Measurements from ENCODE around the gene TTC28. TPM values are rescaled to one million over a fixed set of nuclear protein-coding genes. Genes with fewer than 3 reads are reported as not detected.

Gene TTC28
- total and polyA plus RNA-seq, 4 donors, result 3.1 to 74.9 (median 26.1) TPM

DNA sequence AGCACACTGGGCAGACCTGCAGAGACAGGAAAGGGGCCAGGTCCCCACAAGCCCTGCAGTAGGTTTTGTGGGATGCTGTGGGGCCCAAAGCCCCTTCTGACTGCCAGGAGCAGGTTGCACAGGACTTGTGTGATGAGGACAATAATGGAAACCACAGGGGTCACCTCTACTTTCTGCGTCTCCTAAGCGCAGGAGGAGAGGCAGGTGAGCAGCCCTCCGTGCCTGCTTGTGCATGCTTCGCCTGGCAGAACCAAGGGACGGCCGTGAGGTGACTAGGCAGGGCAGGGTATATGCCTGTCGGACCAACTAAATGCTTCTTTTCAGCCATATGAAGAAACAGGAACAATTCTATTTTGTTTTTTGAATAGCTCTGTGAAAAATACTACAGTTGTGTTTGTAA, 682.7 kb downstream of the TTC28 start:
- Histone ChIP-seq H3K4me3 (ENCODE audit: low read length in 2 of 2) (no peak overlapping the region), H3K36me3 (ENCODE audit: control insufficient read depth in 1 of 2, insufficient read depth in 2 of 2, low read length in 1 of 2) (no peaks in the 10 kb centered on the region), H3K27me3 (ENCODE audit: control insufficient read depth in 1 of 2, insufficient read depth in 2 of 2, low read length in 1 of 2) (no peaks in the 10 kb centered on the region), H3K9me3 (ENCODE audit: control insufficient read depth, low read length) (no peaks in the 10 kb centered on the region), H3K27ac (ENCODE audit: low read depth in 1 of 2, low read length in 2 of 2) (no peak overlapping the region), H3K4me1 (ENCODE audit: control insufficient read depth in 1 of 2, insufficient read depth in 2 of 2, low read length in 2 of 2) (no peaks in the 10 kb centered on the region)
- WGBS, 2 donors, result 90 to 94% methylated on average over 7 of the region's 7 CpGs
- ATAC-seq (ENCODE audit: low FRiP score) (no peak), DNase-seq (peak in 1 of 2 donors; percentile 63)
- intact Hi-C loops (cut with DNase I), result no loop called here

GRCh38 chr22:27996529-27996925, 683.1 kb downstream of the TTC28 start:
- H3K4me1 ChIP-seq (ENCODE audit: control insufficient read depth in 1 of 2, insufficient read depth in 2 of 2, low read length in 2 of 2), result no peaks in the 10 kb centered on the region
- no peaks in the 10 kb centered on the region for H3K27me3 ChIP-seq (ENCODE audit: control insufficient read depth in 1 of 2, insufficient read depth in 2 of 2, low read length in 1 of 2)
- no peak overlapping the region for H3K27ac ChIP-seq (ENCODE audit: low read depth in 1 of 2, low read length in 2 of 2)
- ATAC-seq (ENCODE audit: low FRiP score) (no peak), DNase-seq (peak in 1 of 2 donors; percentile 52)
- intact Hi-C loops (cut with DNase I), result no loop called here
- 92% methylated on average over 6 of the region's 6 CpGs for WGBS, 2 donors
- no peaks in the 10 kb centered on the region for H3K36me3 ChIP-seq (ENCODE audit: control insufficient read depth in 1 of 2, insufficient read depth in 2 of 2, low read length in 1 of 2)
- H3K4me3 ChIP-seq (ENCODE audit: low read length in 2 of 2), result no peak overlapping the region
- H3K9me3 ChIP-seq (ENCODE audit: control insufficient read depth, low read length), result no peaks in the 10 kb centered on the region

DNA sequence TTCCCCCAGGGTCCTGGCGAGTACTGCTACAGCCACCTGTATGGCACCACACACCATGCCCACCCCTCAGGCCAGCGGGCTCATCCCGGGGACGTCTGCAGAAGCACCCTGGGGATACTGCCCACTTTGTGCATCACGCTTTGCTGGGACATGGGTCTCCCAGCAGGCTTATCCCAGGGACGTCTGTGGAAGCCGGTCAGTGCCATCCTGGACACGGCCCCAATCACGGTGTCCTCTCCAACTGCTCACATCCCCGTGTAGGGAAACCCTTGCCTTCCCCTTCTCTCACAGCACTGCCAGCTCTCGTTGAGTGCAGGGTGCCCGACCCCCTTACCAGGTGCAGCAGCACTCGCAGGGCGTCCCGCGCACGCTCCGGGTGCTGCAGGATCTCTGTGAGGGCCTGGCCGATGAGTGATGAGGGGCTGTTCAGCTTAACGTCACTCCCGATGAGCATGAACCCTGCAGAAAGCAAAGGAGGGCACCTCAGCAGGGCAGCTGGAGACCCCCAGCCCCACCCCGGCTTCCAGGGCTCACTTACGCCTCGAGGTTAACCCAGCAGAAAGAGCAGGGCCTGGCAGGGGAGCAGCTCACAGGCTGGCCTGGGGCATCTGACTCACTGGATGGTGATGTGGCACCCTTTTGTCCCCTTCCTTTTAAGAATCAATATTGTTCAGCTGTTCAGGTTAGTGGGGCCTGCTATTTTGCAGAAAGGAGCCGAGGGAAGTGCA, 683.7 kb downstream of the TTC28 start:
- DNase-seq (peak in 1 of 2 donors; percentile 71), ATAC-seq (ENCODE audit: low FRiP score) (no peak)
- Histone ChIP-seq H3K27me3 (ENCODE audit: control insufficient read depth in 1 of 2, insufficient read depth in 2 of 2, low read length in 1 of 2) (no peaks in the 10 kb centered on the region), H3K4me3 (ENCODE audit: low read length in 2 of 2) (no peak overlapping the region), H3K9me3 (ENCODE audit: control insufficient read depth, low read length) (no peaks in the 10 kb centered on the region), H3K36me3 (ENCODE audit: control insufficient read depth in 1 of 2, insufficient read depth in 2 of 2, low read length in 1 of 2) (no peaks in the 10 kb centered on the region), H3K4me1 (ENCODE audit: control insufficient read depth in 1 of 2, insufficient read depth in 2 of 2, low read length in 2 of 2) (no peaks in the 10 kb centered on the region), H3K27ac (ENCODE audit: low read depth in 1 of 2, low read length in 2 of 2) (no peak overlapping the region)
- 92 to 94% methylated on average over 25 of the region's 25 CpGs for WGBS, 2 donors
- intact Hi-C loops (cut with DNase I), result no loop called here

- Histone ChIP-seq H3K27ac (ENCODE audit: low read depth in 1 of 2, low read length in 2 of 2) (no peak overlapping the region), H3K9me3 (ENCODE audit: control insufficient read depth, low read length) (no peaks in the 10 kb centered on the region), H3K36me3 (ENCODE audit: control insufficient read depth in 1 of 2, insufficient read depth in 2 of 2, low read length in 1 of 2) (no peaks in the 10 kb centered on the region), H3K4me1 (ENCODE audit: control insufficient read depth in 1 of 2, insufficient read depth in 2 of 2, low read length in 2 of 2) (no peaks in the 10 kb centered on the region), H3K27me3 (ENCODE audit: control insufficient read depth in 1 of 2, insufficient read depth in 2 of 2, low read length in 1 of 2) (no peaks in the 10 kb centered on the region), H3K4me3 (ENCODE audit: low read length in 2 of 2) (no peak overlapping the region)
- peak in 1 of 2 donors; percentile 68 for DNase-seq
- 92 to 95% methylated on average over 14 of the region's 14 CpGs for WGBS, 2 donors
- ATAC-seq (ENCODE audit: low FRiP score), result no peak
- intact Hi-C loops (cut with DNase I), result no loop called here
Measured at GRCh38 chr22:27994481-27995331, 684.9 kb downstream of the TTC28 start.

GRCh38 chr22:27993774-27994350, 685.8 kb downstream of the TTC28 start:
- Histone ChIP-seq H3K4me3 (ENCODE audit: low read length in 2 of 2) (no peak overlapping the region), H3K27ac (ENCODE audit: low read depth in 1 of 2, low read length in 2 of 2) (no peak overlapping the region), H3K4me1 (ENCODE audit: control insufficient read depth in 1 of 2, insufficient read depth in 2 of 2, low read length in 2 of 2) (no peaks in the 10 kb centered on the region), H3K9me3 (ENCODE audit: control insufficient read depth, low read length) (no peaks in the 10 kb centered on the region), H3K27me3 (ENCODE audit: control insufficient read depth in 1 of 2, insufficient read depth in 2 of 2, low read length in 1 of 2) (no peaks in the 10 kb centered on the region), H3K36me3 (ENCODE audit: control insufficient read depth in 1 of 2, insufficient read depth in 2 of 2, low read length in 1 of 2) (no peaks in the 10 kb centered on the region)
- 92 to 96% methylated on average over 9 of the region's 9 CpGs for WGBS, 2 donors
- DNase-seq, result peak in 1 of 2 donors; percentile 47
- ATAC-seq (ENCODE audit: low FRiP score), result no peak
- intact Hi-C loops (cut with DNase I), result no loop called here

DNA sequence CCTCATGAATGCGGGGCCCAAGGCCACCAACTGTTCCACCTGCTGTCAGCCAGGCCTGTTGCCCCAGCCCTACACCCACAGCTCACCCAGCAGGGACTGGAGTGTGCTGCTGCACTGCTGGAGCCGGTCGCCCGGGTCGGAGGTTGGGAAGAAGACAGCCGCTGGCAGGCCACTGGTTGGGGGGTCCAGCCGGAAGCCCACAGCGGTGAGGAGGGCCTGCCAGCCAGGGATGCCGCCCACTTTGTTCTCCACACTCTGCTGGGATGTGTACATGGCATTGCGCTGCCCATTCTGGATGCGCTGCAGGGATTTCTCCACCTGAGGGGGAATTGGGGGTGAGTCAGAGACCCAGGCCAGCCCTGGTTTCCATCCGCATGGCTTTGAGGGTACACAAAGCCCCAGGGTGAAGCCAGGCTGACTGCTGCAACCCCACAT, 686.4 kb downstream of the TTC28 start:
- intact Hi-C loops (cut with DNase I), result no loop called here
- peak in 1 of 2 donors; percentile 44 for DNase-seq
- H3K27me3 ChIP-seq (ENCODE audit: control insufficient read depth in 1 of 2, insufficient read depth in 2 of 2, low read length in 1 of 2), result no peaks in the 10 kb centered on the region
- no peaks in the 10 kb centered on the region for H3K9me3 ChIP-seq (ENCODE audit: control insufficient read depth, low read length)
- no peaks in the 10 kb centered on the region for H3K4me1 ChIP-seq (ENCODE audit: control insufficient read depth in 1 of 2, insufficient read depth in 2 of 2, low read length in 2 of 2)
- H3K27ac ChIP-seq (ENCODE audit: low read depth in 1 of 2, low read length in 2 of 2), result no peak overlapping the region
- WGBS, 2 donors, result 95% methylated on average over 12 of the region's 12 CpGs
- no peaks in the 10 kb centered on the region for H3K36me3 ChIP-seq (ENCODE audit: control insufficient read depth in 1 of 2, insufficient read depth in 2 of 2, low read length in 1 of 2)
- ATAC-seq (ENCODE audit: low FRiP score), result no peak
- H3K4me3 ChIP-seq (ENCODE audit: low read length in 2 of 2), result no peak overlapping the region

GRCh38 chr22:27992294-27993165, 687.1 kb downstream of the TTC28 start:
- H3K27ac ChIP-seq (ENCODE audit: low read depth in 1 of 2, low read length in 2 of 2), result no peak overlapping the region
- 89 to 90% methylated on average over 23 of the region's 23 CpGs for WGBS, 2 donors
- no peak overlapping the region for H3K4me3 ChIP-seq (ENCODE audit: low read length in 2 of 2)
- no peaks in the 10 kb centered on the region for H3K9me3 ChIP-seq (ENCODE audit: control insufficient read depth, low read length)
- H3K36me3 ChIP-seq (ENCODE audit: control insufficient read depth in 1 of 2, insufficient read depth in 2 of 2, low read length in 1 of 2), result no peaks in the 10 kb centered on the region
- H3K27me3 ChIP-seq (ENCODE audit: control insufficient read depth in 1 of 2, insufficient read depth in 2 of 2, low read length in 1 of 2), result no peaks in the 10 kb centered on the region
- DNase-seq (peak in 1 of 2 donors; percentile 71), ATAC-seq (ENCODE audit: low FRiP score) (no peak)
- no peaks in the 10 kb centered on the region for H3K4me1 ChIP-seq (ENCODE audit: control insufficient read depth in 1 of 2, insufficient read depth in 2 of 2, low read length in 2 of 2)
- intact Hi-C loops (cut with DNase I), result no loop called here

GRCh38 chr22:27991586-27992293, 687.9 kb downstream of the TTC28 start:
- H3K27ac ChIP-seq (ENCODE audit: low read depth in 1 of 2, low read length in 2 of 2), result no peak overlapping the region
- intact Hi-C loops (cut with DNase I), result no loop called here
- no peaks in the 10 kb centered on the region for H3K4me1 ChIP-seq (ENCODE audit: control insufficient read depth in 1 of 2, insufficient read depth in 2 of 2, low read length in 2 of 2)
- 87 to 90% methylated on average over 7 of the region's 7 CpGs for WGBS, 2 donors
- H3K27me3 ChIP-seq (ENCODE audit: control insufficient read depth in 1 of 2, insufficient read depth in 2 of 2, low read length in 1 of 2), result no peaks in the 10 kb centered on the region
- ATAC-seq (ENCODE audit: low FRiP score), result no peak
- peak in 1 of 2 donors; percentile 46 for DNase-seq
- no peaks in the 10 kb centered on the region for H3K36me3 ChIP-seq (ENCODE audit: control insufficient read depth in 1 of 2, insufficient read depth in 2 of 2, low read length in 1 of 2)
- no peak overlapping the region for H3K4me3 ChIP-seq (ENCODE audit: low read length in 2 of 2)
- no peaks in the 10 kb centered on the region for H3K9me3 ChIP-seq (ENCODE audit: control insufficient read depth, low read length)
